PC-9 (cell line): ENCODE data around the gene DNAJC22. TPM values are rescaled to one million over a fixed set of nuclear protein-coding genes. Genes with fewer than 3 reads are reported as not detected.

ENCODE experiments used
- BruUV-seq: library from RNA; stranded (reverse); fragments of 400-500 nt; replicated peaks from 2 replicates; lab custom pipeline; 2021; lab: Mats Ljungman, UMichigan
- CTCF ChIA-PET: fragments of 300-600 bp; sonication (Branson Sonifier 250); formaldehyde crosslinking; loops from one replicate; lab custom pipeline; 2022; ENCODE audit warnings: antibody characterized with exemption; lab: Charles Lee
- POLR2A ChIA-PET: fragments of 300-600 bp; sonication (Branson Sonifier 250); formaldehyde crosslinking; loops from one replicate; lab custom pipeline; 2022; ENCODE audit warnings: antibody characterized with exemption; ENCODE audit not compliant: unreplicated experiment; lab: Charles Lee
- DNase-seq, 2 experiments: peaks; one replicate each; pipeline versions ENCODE4 v3.0.0 to v3.0.0-alpha.2; 2015 to 2022; ENCODE audit warnings: mixed read lengths in 1 of 2
- H2AFZ ChIP-seq: fragments of 200-600 bp; sonication (generic); 2 replicates; pipeline ENCODE4 v1.8.1; 2017; ENCODE audit warnings: antibody characterized with exemption
- H3F3A ChIP-seq: fragments of 200-600 bp; sonication (generic); 2 replicates; pipeline ENCODE4 v1.8.1; 2017; ENCODE audit warnings: antibody characterized with exemption, mild to moderate bottlenecking, low read depth; ENCODE audit not compliant: insufficient read depth
- H3K27ac ChIP-seq: fragments of 200-600 bp; sonication (generic); 2 replicates; pipeline ENCODE4 v1.6.1; 2016; ENCODE audit warnings: mixed run types
- H3K27me3 ChIP-seq: fragments of 200-600 bp; sonication (generic); 2 replicates; pipeline ENCODE4 v1.6.1; 2016; ENCODE audit warnings: low read depth, mixed run types; ENCODE audit not compliant: insufficient read depth
- H3K36me3 ChIP-seq: fragments of 200-600 bp; sonication (generic); 2 replicates; pipeline ENCODE4 v1.6.1; 2016; ENCODE audit warnings: low read depth, mixed run types
- H3K4me1 ChIP-seq: fragments of 200-600 bp; sonication (generic); replicated peaks from 2 replicates; pipeline ENCODE4 v1.6.1; 2016; ENCODE audit warnings: mixed run types; ENCODE audit not compliant: insufficient read depth
- H3K4me2 ChIP-seq: fragments of 200-600 bp; sonication (generic); 2 replicates; pipeline ENCODE4 v1.6.1; 2017; ENCODE audit warnings: mixed run types
- H3K4me3 ChIP-seq: fragments of 200-600 bp; sonication (generic); 2 replicates; pipeline ENCODE4 v1.6.1; 2016; ENCODE audit warnings: mixed run types
- H3K79me2 ChIP-seq: fragments of 200-600 bp; sonication (generic); 2 replicates; pipeline ENCODE4 v1.6.1; 2017; ENCODE audit warnings: low read depth, mixed run types
- H3K9me2 ChIP-seq: fragments of 200-600 bp; sonication (generic); 2 replicates; pipeline ENCODE4 v1.8.1; 2017; ENCODE audit warnings: mild to moderate bottlenecking; ENCODE audit not compliant: insufficient read depth
- H3K9me3 ChIP-seq: fragments of 200-600 bp; sonication (generic); 2 replicates; pipeline ENCODE4 v1.8.1; 2016; ENCODE audit warnings: low read depth; ENCODE audit not compliant: insufficient read depth
- H4K20me1 ChIP-seq: fragments of 200-600 bp; sonication (generic); 2 replicates; pipeline ENCODE4 v1.8.1; 2017; ENCODE audit not compliant: insufficient read depth
- CTCF ChIP-seq: fragments of 200-600 bp; sonication (generic); conservative IDR thresholded peaks from 2 replicates; pipeline ENCODE4 v1.6.1; 2017; ENCODE audit warnings: mixed run types, antibody characterized with exemption, mild to moderate bottlenecking, moderate library complexity
- EZH2 ChIP-seq: fragments of 200-600 bp; sonication (generic); IDR thresholded peaks from 2 replicates; pipeline ENCODE4 v1.8.0; 2017; ENCODE audit warnings: antibody characterized with exemption, low read depth
- intact Hi-C: fragments of 100-400 bp; cut with micrococcal nuclease; formaldehyde crosslinking; loops from one replicate; pipeline ENCODE4 v1.10.0; 2022; ENCODE audit not compliant: unreplicated experiment
- total RNA-seq: library from RNA; stranded (reverse); gene quantifications from 2 replicates; pipeline ENCODE4 v1.2.3, GENCODE V29; 2021

DNAJC22 gene
- total RNA-seq, 1 experiment from 2014 or later = 3.7 TPM

DNA sequence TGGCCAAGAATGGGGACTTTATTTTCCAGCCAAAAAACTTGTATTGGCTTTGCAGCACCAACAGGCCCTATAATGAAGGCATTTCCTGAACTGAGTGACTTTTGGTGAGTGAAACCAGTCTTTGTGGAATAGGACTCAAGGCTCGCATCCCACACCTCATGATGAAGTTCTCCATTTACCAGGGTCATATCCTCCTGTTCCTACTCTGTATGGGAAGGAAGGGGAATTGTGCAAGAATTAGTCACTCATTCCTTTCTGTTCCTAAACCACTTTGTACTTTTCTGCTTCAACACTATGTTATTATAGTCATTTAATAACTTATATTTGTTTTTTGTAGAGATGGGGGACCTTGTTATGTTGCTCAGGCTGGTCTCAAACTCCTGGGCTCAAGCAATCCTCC is 18.3 kb downstream of the DNAJC22 start:
- no peaks in the 10 kb centered on the region for H4K20me1 ChIP-seq
- H3K4me3 ChIP-seq = no peak overlapping the region
- H3F3A ChIP-seq = peaks cover 26% of the 10 kb centered on the region
- H3K9me2 ChIP-seq = no peaks in the 10 kb centered on the region
- DNase-seq = no peak
- no peak for TF ChIP-seq EZH2
- no peak for TF ChIP-seq CTCF
- H3K4me2 ChIP-seq = peak overlapping the region; percentile 98; the same call in 1 of the 2 replicates
- H3K9me3 ChIP-seq = no peaks in the 10 kb centered on the region
- H3K36me3 ChIP-seq = no peaks in the 10 kb centered on the region
- ChIA-PET CTCF (no interaction called here), POLR2A (interaction anchor here (0.7 kb wide), 1 partner anchor 39 kb away, joined by 5 read pairs; no protein-coding TSS in a partner anchor)
- no peaks in the 10 kb centered on the region for H3K27me3 ChIP-seq
- intact Hi-C loops = loop anchor here (5.0 to 10.0 kb wide), 2 partner anchors 202 to 340 kb away; partner anchors contain the start of genes FMNL3 and MCRS1
- H2AFZ ChIP-seq = no peak overlapping the region
- no peak overlapping the region for H3K27ac ChIP-seq
- H3K4me1 ChIP-seq = peaks cover 35% of the 10 kb centered on the region
- peaks cover 25% of the 10 kb centered on the region for H3K79me2 ChIP-seq
- BruUV-seq = no TSS peak

DNA sequence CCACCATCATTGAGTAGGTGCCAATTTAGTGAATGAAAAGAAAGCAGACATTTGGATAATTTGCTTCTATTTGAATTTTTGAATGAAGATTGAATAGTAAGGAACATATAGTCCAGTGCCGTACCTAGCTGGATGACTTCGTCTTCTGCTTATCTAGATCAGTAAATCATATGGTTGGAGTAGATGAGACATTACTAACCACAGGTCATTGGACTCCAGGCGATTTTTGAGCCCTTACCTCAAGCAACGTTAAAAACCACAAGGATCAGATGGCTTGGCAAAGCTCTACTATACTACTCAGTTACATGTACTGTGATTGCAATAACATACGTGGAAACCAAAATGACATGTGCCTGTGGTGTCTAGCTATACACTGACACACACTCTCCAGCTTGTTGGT is 18.9 kb downstream of the DNAJC22 start:
- H3K9me3 ChIP-seq = no peaks in the 10 kb centered on the region
- peak overlapping the region; percentile 93; the same call in 1 of the 2 replicates for H3K4me3 ChIP-seq
- peak in 1 of 2 experiments; percentile 53 for DNase-seq
- peaks cover 36% of the 10 kb centered on the region for H3K4me1 ChIP-seq
- no peaks in the 10 kb centered on the region for H3K27me3 ChIP-seq
- H3K4me2 ChIP-seq = peak overlapping the region; percentile 98
- H2AFZ ChIP-seq = no peak overlapping the region
- no peaks in the 10 kb centered on the region for H3K36me3 ChIP-seq
- intact Hi-C loops = loop anchor here (5.0 to 10.0 kb wide), 2 partner anchors 202 to 339 kb away; partner anchors contain the start of genes FMNL3 and MCRS1
- no TSS peak for BruUV-seq
- H4K20me1 ChIP-seq = no peaks in the 10 kb centered on the region
- no peaks in the 10 kb centered on the region for H3K9me2 ChIP-seq
- ChIA-PET POLR2A (no interaction called here), CTCF (no interaction called here)
- no peak for TF ChIP-seq EZH2
- no peak for TF ChIP-seq CTCF
- peaks cover 30% of the 10 kb centered on the region for H3K79me2 ChIP-seq
- no peak overlapping the region for H3K27ac ChIP-seq
- peaks cover 26% of the 10 kb centered on the region for H3F3A ChIP-seq

DNA sequence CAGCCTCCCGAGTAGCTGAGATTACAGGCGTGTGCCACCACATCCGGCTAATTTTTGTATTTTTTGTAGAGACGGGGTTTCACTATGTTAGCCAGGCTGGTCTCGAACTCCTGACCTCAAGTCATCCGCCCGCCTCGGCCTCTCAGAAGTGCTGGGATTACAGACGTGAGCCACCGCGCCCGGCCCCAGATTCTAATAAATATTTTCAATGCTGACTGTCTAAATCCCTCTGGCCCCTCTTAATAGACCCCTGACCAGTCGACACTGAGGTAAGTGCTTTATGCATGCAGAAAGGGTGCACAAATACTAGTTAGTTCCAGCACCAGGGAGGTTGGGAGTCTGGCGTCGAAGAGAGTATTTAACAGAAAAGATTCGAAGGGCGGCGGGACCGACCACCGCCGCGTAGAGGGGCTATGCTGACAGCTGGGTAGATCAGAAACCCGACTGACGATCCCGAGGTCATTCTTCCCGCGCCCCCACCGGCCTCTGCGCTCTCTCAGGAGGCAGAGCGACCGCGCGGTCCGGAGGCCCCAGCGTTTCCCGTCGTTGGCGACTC is 19.5 kb downstream of the DNAJC22 start:
- POLR2A ChIA-PET = interaction anchor here (0.6 to 1.1 kb wide), 3 partner anchors 18 to 141 kb away, joined by 4 to 7 read pairs (median 5); partner anchors contain the start of gene TROAP
- intact Hi-C loops = loop anchor here (5.0 to 10.0 kb wide), 2 partner anchors 201 to 339 kb away; partner anchors contain the start of genes FMNL3 and MCRS1
- CTCF ChIA-PET = interaction anchor here (0.5 to 1.5 kb wide), 2 partner anchors 18 to 853 kb away, joined by 3 to 10 read pairs; no protein-coding TSS in a partner anchor
- Histone ChIP-seq H3F3A (peaks cover 26% of the 10 kb centered on the region), H3K27me3 (no peaks in the 10 kb centered on the region), H3K79me2 (peaks cover 36% of the 10 kb centered on the region), H3K36me3 (no peaks in the 10 kb centered on the region), H3K27ac (peak overlapping the region; percentile 73), H3K4me1 (peaks cover 36% of the 10 kb centered on the region), H4K20me1 (peaks cover 2% of the 10 kb centered on the region; the same call in 1 of the 2 replicates), H3K9me2 (no peaks in the 10 kb centered on the region), H3K4me2 (peak overlapping the region; percentile 98), H3K4me3 (peak overlapping the region; percentile 93), H2AFZ (peak overlapping the region; percentile 94), H3K9me3 (no peaks in the 10 kb centered on the region)
- BruUV-seq = no TSS peak
- TF ChIP-seq EZH2 (no peak), CTCF (no peak; the same call in 1 of the 2 replicates)
- no peak for DNase-seq
